Fibroblast of mammary gland (primary cell): ENCODE measurements around the gene RNF31.

Source experiments
- DNase-seq: peaks from one replicate; pipeline ENCODE4 v3.0.0-alpha.2; 2010; ENCODE audit warnings: low read depth
- H3K4me3 ChIP-seq: 2 replicates; pipeline ENCODE4 v1.5.1; 2011; ENCODE audit warnings: low read depth, mild to moderate bottlenecking, low read length, moderate library complexity; ENCODE audit not compliant: control insufficient read depth
- TF ChIP-seq, protein P1 (sequence below): conservative IDR thresholded peaks from 2 replicates; pipeline ENCODE4 v1.5.1; 2011; ENCODE audit warnings: low read depth, low read length, inconsistent platforms; ENCODE audit not compliant: control insufficient read depth, insufficient read depth

Gene RNF31

GRCh38 chr14:24185026-24185425, 37.7 kb downstream of the RNF31 start:
- no peak overlapping the region for H3K4me3 ChIP-seq
- no peak for DNase-seq
- TF ChIP-seq, protein P1, sequence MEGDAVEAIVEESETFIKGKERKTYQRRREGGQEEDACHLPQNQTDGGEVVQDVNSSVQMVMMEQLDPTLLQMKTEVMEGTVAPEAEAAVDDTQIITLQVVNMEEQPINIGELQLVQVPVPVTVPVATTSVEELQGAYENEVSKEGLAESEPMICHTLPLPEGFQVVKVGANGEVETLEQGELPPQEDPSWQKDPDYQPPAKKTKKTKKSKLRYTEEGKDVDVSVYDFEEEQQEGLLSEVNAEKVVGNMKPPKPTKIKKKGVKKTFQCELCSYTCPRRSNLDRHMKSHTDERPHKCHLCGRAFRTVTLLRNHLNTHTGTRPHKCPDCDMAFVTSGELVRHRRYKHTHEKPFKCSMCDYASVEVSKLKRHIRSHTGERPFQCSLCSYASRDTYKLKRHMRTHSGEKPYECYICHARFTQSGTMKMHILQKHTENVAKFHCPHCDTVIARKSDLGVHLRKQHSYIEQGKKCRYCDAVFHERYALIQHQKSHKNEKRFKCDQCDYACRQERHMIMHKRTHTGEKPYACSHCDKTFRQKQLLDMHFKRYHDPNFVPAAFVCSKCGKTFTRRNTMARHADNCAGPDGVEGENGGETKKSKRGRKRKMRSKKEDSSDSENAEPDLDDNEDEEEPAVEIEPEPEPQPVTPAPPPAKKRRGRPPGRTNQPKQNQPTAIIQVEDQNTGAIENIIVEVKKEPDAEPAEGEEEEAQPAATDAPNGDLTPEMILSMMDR: no peak

DNA sequence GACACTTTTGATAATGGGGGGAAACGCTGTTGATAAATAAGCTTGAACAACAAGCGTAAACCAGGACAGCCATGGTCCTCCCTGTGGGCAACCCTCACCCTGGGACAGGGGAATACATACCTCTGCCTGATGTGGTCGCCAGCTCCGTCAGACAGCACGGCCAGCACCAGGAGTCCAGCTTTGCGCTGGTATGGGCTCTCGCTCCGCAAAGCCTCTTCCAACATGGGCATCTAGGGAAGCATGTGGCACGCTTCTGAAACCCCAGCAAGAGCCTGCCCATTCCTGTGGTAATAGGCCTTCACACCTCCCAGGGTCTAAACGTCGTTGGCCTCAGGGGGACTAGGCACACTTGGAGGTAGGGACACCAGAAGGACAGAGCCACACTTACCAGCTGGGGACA, 38.4 kb downstream of the RNF31 start:
- no peak overlapping the region for H3K4me3 ChIP-seq
- TF ChIP-seq, protein P1: no peak
- DNase-seq: no peak

DNA sequence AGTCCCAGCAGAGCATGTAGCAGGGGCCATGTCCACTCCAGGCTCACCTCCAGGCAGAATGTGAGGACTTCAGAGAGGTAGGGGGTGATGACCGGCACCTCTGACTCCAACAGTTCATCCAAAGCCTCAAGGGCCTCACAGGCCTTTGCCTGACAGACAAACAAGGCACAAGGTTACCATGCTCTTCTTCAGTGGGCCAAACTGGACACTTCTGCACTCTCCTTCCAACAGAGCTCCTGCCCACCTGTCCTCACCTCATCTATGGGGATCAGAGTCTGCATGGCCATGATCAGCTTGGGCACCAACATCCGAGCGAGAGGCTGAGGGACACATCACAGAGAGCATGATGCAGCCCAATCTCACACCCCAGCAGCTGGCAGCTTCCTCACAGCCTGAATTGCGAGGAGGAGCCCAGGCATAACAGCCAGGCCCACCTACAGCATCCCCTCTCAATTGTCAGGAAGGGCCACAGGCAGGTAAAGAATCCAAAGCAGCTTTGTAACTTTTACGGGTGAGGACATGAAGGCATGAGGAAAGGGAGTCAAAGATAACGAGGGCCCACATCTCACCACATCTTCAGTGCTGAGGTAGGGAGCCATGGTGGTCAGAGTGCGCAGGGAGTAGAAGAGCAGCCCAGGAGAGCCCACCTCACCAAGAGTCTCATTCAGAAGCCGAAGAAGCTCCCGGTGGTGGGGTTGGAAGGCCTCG, 39.7 kb downstream of the RNF31 start:
- DNase-seq: no peak
- TF ChIP-seq, protein P1: no peak
- no peak overlapping the region for H3K4me3 ChIP-seq

DNA sequence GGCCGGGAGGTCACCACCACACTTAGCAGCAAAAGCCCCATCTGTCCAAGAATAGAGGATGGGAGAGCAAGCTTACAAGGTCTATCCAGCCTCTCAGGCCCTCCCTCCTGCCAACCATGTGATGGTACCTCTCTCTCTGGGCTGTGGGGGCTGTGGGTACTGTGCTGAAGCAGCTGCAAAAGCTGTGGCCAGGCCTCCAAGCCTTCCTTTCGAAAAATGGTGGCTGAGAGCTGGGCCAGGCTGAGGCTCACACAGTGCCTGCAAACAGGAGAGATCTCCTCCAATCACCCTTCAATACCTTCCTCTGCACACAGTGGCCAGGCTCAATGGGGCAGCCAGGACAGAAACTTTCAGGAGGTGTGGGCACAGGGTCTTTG, 40.2 kb downstream of the RNF31 start:
- DNase-seq: no peak
- TF ChIP-seq, protein P1: no peak
- H3K4me3 ChIP-seq: peak overlapping the region; percentile 86

GRCh38 chr14:24188251-24189058, 41.2 kb downstream of the RNF31 start, which contains the start of gene IPO4:
TSS of gene IPO4 (minus strand) at chr14:24188816. CDS start at chr14:24188787, 29 bp downstream.
- peak within 1 kb of the TSS; percentile 86 for H3K4me3 ChIP-seq
- TF ChIP-seq, protein P1: no peak
- peak; percentile 97 for DNase-seq

DNA sequence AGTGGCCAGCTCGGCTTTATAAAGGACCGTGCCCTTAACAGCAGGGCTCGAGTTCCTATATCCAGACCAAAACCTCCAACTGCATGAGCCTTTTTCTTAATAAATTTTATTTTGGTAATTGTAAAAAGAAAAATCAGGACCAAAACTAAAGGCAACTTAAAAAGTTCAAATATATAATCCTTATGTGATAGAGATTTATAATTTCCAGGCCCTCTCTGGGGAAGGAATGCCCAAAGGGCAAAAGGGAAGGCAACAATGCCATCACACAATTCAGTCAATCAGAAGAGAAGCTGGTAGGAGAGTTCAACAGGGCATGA, 41.7 kb downstream of the RNF31 start:
- no peak overlapping the region for H3K4me3 ChIP-seq
- TF ChIP-seq, protein P1: no peak
- no peak for DNase-seq
